Upper lobe of left lung (tissue), 4 donors: Measurements from ENCODE around the gene HOMEZ.
"Not testable (repeated sequence)": the region's sequence is repeated elsewhere in the genome, so short reads cannot be mapped to it uniquely, and the experiment has no call there.

Experiments used
- CTCF ChIP-seq, 6 experiments: fragments of 450-650 bp in 4 of 6; fragments of 200-600 bp in 2 of 6; sonication (generic) in 2 of 6; IDR thresholded peaks; one replicate each; pipeline ENCODE4 v1.5.1; 2016 to 2019; ENCODE audit warnings: antibody characterized with exemption in 6 of 6
- POLR2A ChIP-seq, 4 donors: fragments of 450-650 bp; IDR thresholded peaks; one replicate each; pipeline ENCODE4 v1.5.1; 2016 to 2017; ENCODE audit warnings: antibody characterized with exemption in 4 of 4, mild to moderate bottlenecking in 2 of 4

DNA sequence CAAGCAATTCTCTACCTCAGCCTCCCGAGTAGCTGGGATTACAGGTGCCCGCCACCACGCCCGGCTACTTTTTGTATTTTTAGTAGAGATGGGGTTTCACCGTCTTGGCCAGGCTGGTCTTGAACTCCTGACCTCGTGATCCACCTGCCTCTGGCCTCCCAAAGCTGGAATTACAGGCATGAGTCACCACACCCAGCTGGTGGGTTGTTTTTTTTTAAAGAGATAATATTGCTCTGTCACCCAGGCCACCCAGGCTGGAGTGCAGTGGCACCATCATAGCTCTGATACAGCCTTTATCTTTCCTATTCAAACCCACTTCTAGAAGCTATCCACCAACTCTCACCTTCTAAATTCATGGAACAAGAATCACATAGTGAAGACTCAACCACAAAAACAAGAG, 8.0 kb downstream of the HOMEZ start:
- TF ChIP-seq CTCF, POLR2A (IDR thresholded peaks at IDR 0.05): not testable (repeated sequence)
